Uterus (tissue), 4 donors: Measurements from ENCODE around the gene ITM2B. TPM values are rescaled to one million over a fixed set of nuclear protein-coding genes. Genes with fewer than 3 reads are reported as not detected.

Experiments used
- DNase-seq, 2 donors: peaks; one replicate each; pipeline ENCODE4 v3.0.0-alpha.2; 2019 to 2020
- H3K27ac ChIP-seq, 2 donors: fragments of 200-600 bp; sonication (generic); 1 replicate in 1 of 2; 2 replicates in 1 of 2; pipeline ENCODE4 v1.5.1; 2016 to 2018
- H3K27me3 ChIP-seq, 2 donors: fragments of 200-600 bp; sonication (generic); one replicate each; pipeline ENCODE4 v1.5.1; 2018 to 2019; ENCODE audit warnings: control low read depth in 1 of 2
- H3K36me3 ChIP-seq, 2 donors: fragments of 200-600 bp; sonication (generic); one replicate each; pipeline ENCODE4 v1.5.1; 2019; ENCODE audit warnings: control low read depth in 1 of 2
- H3K4me1 ChIP-seq, 2 donors: fragments of 200-600 bp; sonication (generic); one replicate each; pipeline ENCODE4 v1.5.1; 2018 to 2019; ENCODE audit warnings: control low read depth in 1 of 2
- H3K4me3 ChIP-seq, 2 donors: fragments of 200-600 bp; sonication (generic); 1 replicate in 1 of 2; 2 replicates in 1 of 2; pipeline ENCODE4 v1.5.1; 2018 to 2019; ENCODE audit warnings: mild to moderate bottlenecking in 1 of 2
- H3K9me3 ChIP-seq, 2 donors: fragments of 200-600 bp; sonication (generic); one replicate each; pipeline ENCODE4 v1.5.1; 2019; ENCODE audit warnings: control low read depth in 1 of 2
- CTCF ChIP-seq, 4 experiments: fragments of 200-600 bp in 2 of 4; fragments of 450-650 bp in 2 of 4; sonication (generic) in 2 of 4; IDR thresholded peaks; one replicate each; pipeline ENCODE4 v1.5.1; 2016 to 2019; ENCODE audit warnings: antibody characterized with exemption in 4 of 4, mild to moderate bottlenecking in 2 of 4, moderate library complexity in 1 of 4
- POLR2A ChIP-seq, 2 donors: fragments of 450-650 bp; IDR thresholded peaks; one replicate each; pipeline ENCODE4 v1.6.1; 2016; ENCODE audit warnings: antibody characterized with exemption in 2 of 2, mild to moderate bottlenecking in 1 of 2, moderate library complexity in 1 of 2
- intact Hi-C: fragments of 100-400 bp; cut with DNase I; formaldehyde crosslinking; loops from one replicate; pipeline ENCODE4 v1.15.1; 2023; ENCODE audit warnings: low total_unique reads
- total RNA-seq, 4 donors: library from RNA; depleted of rRNA in 3 of 4; stranded (reverse); fragments of >200 nt in 3 of 4; gene quantifications; one replicate each; pipeline versions ENCODE4 v1.1.0 to v1.2.4, GENCODE V29; 2014 to 2023
- donor health status: DM: yes; HTN: yes; CAD: no.

The ITM2B gene
- total RNA-seq, 4 donors from 2014 or later, result 326 to 725 (median 565) TPM

GRCh38 chr13:48296528-48296927 is 63.5 kb downstream of the ITM2B start:
- H3K27me3 ChIP-seq, result no peaks in the 10 kb centered on the region
- no peaks in the 10 kb centered on the region for H3K36me3 ChIP-seq
- TF ChIP-seq CTCF (IDR thresholded peaks at IDR 0.05), result no peak
- TF ChIP-seq POLR2A (IDR thresholded peaks at IDR 0.05), result no peak
- DNase-seq, result no peak
- H3K27ac ChIP-seq, result no peak overlapping the region
- no peaks in the 10 kb centered on the region for H3K9me3 ChIP-seq
- H3K4me3 ChIP-seq, result no peak overlapping the region
- intact Hi-C loops, result no loop called here
- no peaks in the 10 kb centered on the region for H3K4me1 ChIP-seq

- Histone ChIP-seq H3K36me3 (no peaks in the 10 kb centered on the region), H3K9me3 (no peaks in the 10 kb centered on the region), H3K27me3 (no peaks in the 10 kb centered on the region), H3K4me1 (no peaks in the 10 kb centered on the region), H3K27ac (no peak overlapping the region), H3K4me3 (no peak overlapping the region)
- DNase-seq, result no peak
- TF ChIP-seq POLR2A (IDR thresholded peaks at IDR 0.05), result no peak
- no peak for TF ChIP-seq CTCF (IDR thresholded peaks at IDR 0.05)
- intact Hi-C loops, result no loop called here
Measured at GRCh38 chr13:48297131-48297786, 64.3 kb downstream of the ITM2B start.

- intact Hi-C loops, result no loop called here
- H3K9me3 ChIP-seq, result no peaks in the 10 kb centered on the region
- no peaks in the 10 kb centered on the region for H3K4me1 ChIP-seq
- no peaks in the 10 kb centered on the region for H3K36me3 ChIP-seq
- DNase-seq, result no peak
- H3K4me3 ChIP-seq, result no peak overlapping the region
- H3K27ac ChIP-seq, result no peak overlapping the region
- H3K27me3 ChIP-seq, result no peaks in the 10 kb centered on the region
- no peak for TF ChIP-seq POLR2A (IDR thresholded peaks at IDR 0.05)
- TF ChIP-seq CTCF (IDR thresholded peaks at IDR 0.05), result no peak
Measured at GRCh38 chr13:48299591-48299990, 66.6 kb downstream of the ITM2B start.

GRCh38 chr13:48302871-48303358 is 69.9 kb downstream of the ITM2B start:
- TF ChIP-seq POLR2A (IDR thresholded peaks at IDR 0.05) (no peak), CTCF (IDR thresholded peaks at IDR 0.05) (no peak)
- intact Hi-C loops, result loop anchor here (10.0 kb wide), 1 partner anchor 68 kb away; the partner anchor contains the start of gene ITM2B
- H3K27me3 ChIP-seq, result no peaks in the 10 kb centered on the region
- peak overlapping the region; percentile 97 to 99 for H3K27ac ChIP-seq
- DNase-seq, result no peak
- no peaks in the 10 kb centered on the region for H3K36me3 ChIP-seq
- peaks cover 0 to 13% of the 10 kb centered on the region in 2 donors for H3K4me1 ChIP-seq
- H3K4me3 ChIP-seq, result peak overlapping the region; percentile 85 to 94
- H3K9me3 ChIP-seq, result no peaks in the 10 kb centered on the region

GRCh38 chr13:48303359-48304142 is 70.5 kb downstream of the ITM2B start, which contains the start of gene RB1:
RB1 (plus strand) TSS chr13:48303751; CDS start chr13:48303913, 162 bp downstream.
- TF ChIP-seq CTCF (IDR thresholded peaks at IDR 0.05) (no peak), POLR2A (IDR thresholded peaks at IDR 0.05) (peak; percentile 94 to 97)
- Histone ChIP-seq H3K36me3 (no peaks in the 10 kb centered on the region), H3K27ac (peak within 1 kb of the TSS; percentile 97 to 99), H3K4me3 (peak within 1 kb of the TSS; percentile 85 to 94), H3K9me3 (no peaks in the 10 kb centered on the region), H3K4me1 (peaks cover 0 to 13% of the 10 kb centered on the region in 2 donors), H3K27me3 (no peaks in the 10 kb centered on the region)
- intact Hi-C loops, result loop anchor here (10.0 kb wide), 1 partner anchor 69 kb away; the partner anchor contains the start of gene ITM2B
- peak; percentile 91 to 92 for DNase-seq
